Kidney capillary endothelial cell (primary cell): Measurements from ENCODE around the gene SRRM3.
"Not testable (repeated sequence)": the region's sequence is repeated elsewhere in the genome, so short reads cannot be mapped to it uniquely, and the experiment has no call there.

ENCODE experiments used
- DNase-seq: peaks from one replicate; pipeline ENCODE4 v3.0.0-alpha.2; 2018; ENCODE audit warnings: low spot score

The SRRM3 gene

GRCh38 chr7:76291351-76292212 is 89.9 kb downstream of the SRRM3 start:
- DNase-seq = peak; percentile 96

GRCh38 chr7:76292213-76292573 is 90.5 kb downstream of the SRRM3 start:
- DNase-seq = peak; percentile 75

- not testable (repeated sequence) for DNase-seq
Measured at GRCh38 chr7:76292911-76293310, 91.2 kb downstream of the SRRM3 start.

- DNase-seq = no peak
Measured at GRCh38 chr7:76293407-76293901, 91.8 kb downstream of the SRRM3 start.

GRCh38 chr7:76294344-76295024 is 92.8 kb downstream of the SRRM3 start:
- peak; percentile 74 for DNase-seq

GRCh38 chr7:76296743-76297740 is 95.3 kb downstream of the SRRM3 start:
- no peak for DNase-seq

GRCh38 chr7:76300166-76300731 is 98.6 kb downstream of the SRRM3 start:
- no peak for DNase-seq

- DNase-seq = no peak
Measured at GRCh38 chr7:76301000-76301399, 99.3 kb downstream of the SRRM3 start.

- DNase-seq = peak; percentile 77
Measured at GRCh38 chr7:76302347-76303201, 100.9 kb downstream of the SRRM3 start, which contains the start of gene HSPB1. HSPB1 (plus strand) TSS chr7:76302673; CDS start chr7:76302713, 40 bp downstream.

- peak; percentile 73 for DNase-seq
Measured at GRCh38 chr7:76303202-76304147, 101.8 kb downstream of the SRRM3 start.

GRCh38 chr7:76304888-76305375 is 103.2 kb downstream of the SRRM3 start:
- no peak for DNase-seq

- not testable (repeated sequence) for DNase-seq
Measured at GRCh38 chr7:76308874-76309273, 107.2 kb downstream of the SRRM3 start.

GRCh38 chr7:76309341-76310101 is 107.8 kb downstream of the SRRM3 start:
- not testable (repeated sequence) for DNase-seq

GRCh38 chr7:76310102-76310957 is 108.6 kb downstream of the SRRM3 start:
- DNase-seq = no peak

GRCh38 chr7:76311838-76312237 is 110.1 kb downstream of the SRRM3 start:
- not testable (repeated sequence) for DNase-seq

GRCh38 chr7:76314042-76314721 is 112.5 kb downstream of the SRRM3 start:
- DNase-seq = peak; percentile 93

- DNase-seq = not testable (repeated sequence)
Measured at GRCh38 chr7:76314740-76315139, 113.0 kb downstream of the SRRM3 start.
